SU-DHL-6 (cell line): ENCODE results near the gene STYXL2.

Experiments used
- H2AFZ ChIP-seq: fragments of 200-600 bp; sonication (generic); 2 replicates; pipeline ENCODE4 v1.6.1; 2014; ENCODE audit warnings: low read depth, mild to moderate bottlenecking, moderate library complexity, mixed read lengths, antibody characterized with exemption, low read length; ENCODE audit not compliant: severe bottlenecking
- H3F3A ChIP-seq: fragments of 200-600 bp; shearing (Covaris generic); 2 replicates; pipeline ENCODE4 v1.6.0; 2016; ENCODE audit warnings: antibody characterized with exemption, mild to moderate bottlenecking; ENCODE audit not compliant: insufficient read depth
- H3K27ac ChIP-seq: fragments of 200-600 bp; sonication (generic); 2 replicates; pipeline ENCODE4 v1.5.1; 2016; ENCODE audit warnings: low read depth, mild to moderate bottlenecking, low read length, moderate library complexity, mixed read lengths
- H3K27me3 ChIP-seq: fragments of 200-600 bp; sonication (generic), shearing (Covaris generic); 2 replicates; pipeline ENCODE4 v1.6.0; 2014; ENCODE audit warnings: mild to moderate bottlenecking, low read length
- H3K36me3 ChIP-seq: fragments of 200-600 bp; sonication (generic); 2 replicates; pipeline ENCODE4 v1.6.1; 2014; ENCODE audit warnings: mild to moderate bottlenecking, low read length, mixed read lengths
- H3K4me2 ChIP-seq: fragments of 300-600, 200-600 bp; shearing (Covaris generic), sonication (generic); 2 replicates; pipeline ENCODE4 v1.6.0; 2014; ENCODE audit warnings: low read length, low read depth, mild to moderate bottlenecking; ENCODE audit not compliant: poor library complexity, severe bottlenecking
- H3K4me3 ChIP-seq: fragments of 200-600 bp; sonication (generic); 2 replicates; pipeline ENCODE4 v1.5.1; 2014; ENCODE audit warnings: antibody characterized with exemption, low read length, mild to moderate bottlenecking, mixed read lengths; ENCODE audit not compliant: insufficient read depth, poor library complexity, severe bottlenecking
- H3K79me2 ChIP-seq: fragments of 200-600 bp; sonication (generic); 2 replicates; pipeline ENCODE4 v1.6.1; 2014; ENCODE audit warnings: mild to moderate bottlenecking, low read length, moderate library complexity; ENCODE audit not compliant: insufficient read depth
- H3K9ac ChIP-seq: fragments of 200-600 bp; sonication (generic); 2 replicates; pipeline ENCODE4 v1.7.0; 2014; ENCODE audit warnings: mild to moderate bottlenecking, low read length
- H3K9me2 ChIP-seq: fragments of 200-600 bp; sonication (generic); replicated peaks from 2 replicates; pipeline ENCODE4 v1.6.1; 2014; ENCODE audit warnings: low read length; ENCODE audit not compliant: insufficient read depth
- H3K9me3 ChIP-seq: fragments of 200-600 bp; sonication (generic); 2 replicates; pipeline ENCODE4 v1.6.1; 2014; ENCODE audit warnings: low read length, mixed read lengths; ENCODE audit not compliant: insufficient read depth
- H4K20me1 ChIP-seq: fragments of 200-600 bp; sonication (generic); 2 replicates; pipeline ENCODE4 v1.6.1; 2014; ENCODE audit warnings: low read depth, mild to moderate bottlenecking, antibody characterized with exemption, low read length, moderate library complexity, mixed read lengths
- CTCF ChIP-seq: fragments of 200-600 bp; sonication (generic); IDR thresholded peaks from one replicate; pipeline ENCODE4 v1.5.1; 2017; ENCODE audit warnings: antibody characterized with exemption, mild to moderate bottlenecking, low read length, moderate library complexity; ENCODE audit not compliant: insufficient read depth, poor library complexity, severe bottlenecking
- EZH2phosphoT487 ChIP-seq: fragments of 200-600 bp; sonication (generic), shearing (Covaris generic); conservative IDR thresholded peaks from 2 replicates; pipeline ENCODE4 v1.6.1; 2018; ENCODE audit warnings: mild to moderate bottlenecking, antibody characterized with exemption, low read length, moderate library complexity, mixed read lengths

STYXL2 gene

GRCh38 chr1:167130829-167131510, 37.1 kb downstream of the STYXL2 start:
- Histone ChIP-seq H3K27me3 (no peaks in the 10 kb centered on the region), H4K20me1 (no peaks in the 10 kb centered on the region), H2AFZ (no peak overlapping the region), H3K4me3 (no peak overlapping the region), H3K9me3 (no peaks in the 10 kb centered on the region), H3K27ac (no peak overlapping the region), H3K36me3 (no peaks in the 10 kb centered on the region), H3K79me2 (no peaks in the 10 kb centered on the region), H3K9me2 (no peaks in the 10 kb centered on the region), H3K9ac (no peak overlapping the region), H3F3A (no peaks in the 10 kb centered on the region), H3K4me2 (no peak overlapping the region)
- no peak for TF ChIP-seq CTCF
- no peak for TF ChIP-seq EZH2phosphoT487

DNA sequence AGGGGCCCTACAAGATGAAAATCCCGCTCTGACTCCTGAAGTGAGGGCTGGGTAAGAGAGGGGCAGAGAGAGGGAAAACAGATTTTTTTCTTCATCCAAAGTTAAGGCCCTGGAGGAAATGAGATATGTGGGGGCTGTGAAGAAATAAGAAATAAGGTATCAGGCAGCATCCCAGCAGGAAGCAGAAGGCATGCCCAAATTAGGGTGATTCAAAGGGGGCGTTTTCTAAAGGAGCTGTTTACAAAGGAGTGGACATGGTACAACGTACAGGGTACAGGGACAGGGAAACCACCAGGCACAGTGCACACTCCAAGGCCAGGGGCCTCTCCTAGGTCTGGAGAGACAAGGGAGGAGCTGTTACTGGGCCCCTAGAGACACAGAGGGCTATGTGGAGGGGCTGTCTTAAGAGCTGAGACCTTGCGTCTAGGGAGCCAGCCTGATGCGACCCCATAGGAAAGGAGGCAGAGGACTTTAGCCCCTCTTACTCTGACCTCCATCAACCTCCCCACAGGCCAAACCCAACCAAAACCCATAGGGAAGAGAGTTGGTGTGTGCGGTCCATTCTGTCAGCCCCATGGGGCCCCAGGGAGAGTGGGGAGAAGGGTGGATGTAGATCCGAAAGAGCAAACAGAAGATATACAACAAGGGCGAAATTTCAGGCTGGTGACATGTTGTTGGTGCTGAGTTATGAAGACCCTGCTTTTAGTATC, 38.6 kb downstream of the STYXL2 start:
- Histone ChIP-seq H3K36me3 (no peaks in the 10 kb centered on the region), H2AFZ (no peak overlapping the region), H3K27me3 (no peaks in the 10 kb centered on the region), H3K9me3 (no peaks in the 10 kb centered on the region), H3K4me3 (no peak overlapping the region), H3F3A (no peaks in the 10 kb centered on the region), H3K4me2 (no peak overlapping the region), H3K9me2 (no peaks in the 10 kb centered on the region), H3K9ac (no peak overlapping the region), H3K79me2 (no peaks in the 10 kb centered on the region), H3K27ac (no peak overlapping the region), H4K20me1 (no peaks in the 10 kb centered on the region)
- no peak for TF ChIP-seq EZH2phosphoT487
- TF ChIP-seq CTCF: no peak

- no peak overlapping the region for H3K4me3 ChIP-seq
- no peaks in the 10 kb centered on the region for H3K27me3 ChIP-seq
- H3K9ac ChIP-seq: no peak overlapping the region
- H3K9me2 ChIP-seq: no peaks in the 10 kb centered on the region
- H4K20me1 ChIP-seq: no peaks in the 10 kb centered on the region
- TF ChIP-seq CTCF: no peak
- no peak for TF ChIP-seq EZH2phosphoT487
- no peaks in the 10 kb centered on the region for H3K9me3 ChIP-seq
- H3K27ac ChIP-seq: no peak overlapping the region
- no peaks in the 10 kb centered on the region for H3K79me2 ChIP-seq
- no peak overlapping the region for H3K4me2 ChIP-seq
- H3F3A ChIP-seq: no peaks in the 10 kb centered on the region
- H2AFZ ChIP-seq: no peak overlapping the region
- no peaks in the 10 kb centered on the region for H3K36me3 ChIP-seq
These were observed 41.5 kb downstream of the STYXL2 start for GRCh38 chr1:167135281-167135840.
